UCSD-AML1 (cell line): ENCODE results near the gene TNFSF4.
"Not testable (repeated sequence)": the region's sequence is repeated elsewhere in the genome, so short reads cannot be mapped to it uniquely, and the experiment has no call there.

Source experiments
- DNase-seq: peaks from one replicate; lab custom pipeline; 2025; ENCODE audit not compliant: unreplicated experiment; lab: John Stamatoyannopoulos, UW

Gene TNFSF4

DNA sequence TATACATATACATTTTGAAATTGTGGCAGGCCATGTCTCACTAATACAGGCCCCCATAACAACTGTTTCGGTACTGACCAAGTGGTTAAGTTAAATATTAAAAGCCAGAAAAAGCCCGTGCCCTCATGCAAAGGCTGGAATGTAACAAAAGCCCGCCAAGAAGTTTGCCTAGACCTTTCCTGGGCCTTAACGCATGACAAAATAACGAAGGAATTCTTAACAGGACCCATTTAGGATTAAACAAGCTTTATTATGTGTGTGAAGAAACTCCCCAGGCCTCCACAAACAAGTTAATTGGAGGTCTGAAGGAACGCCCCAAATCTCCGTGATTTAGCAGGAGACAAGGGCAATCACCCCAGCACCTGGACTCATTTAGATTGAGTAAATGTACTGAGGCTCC is 42.4 kb downstream of the TNFSF4 start:
- no peak for DNase-seq

DNA sequence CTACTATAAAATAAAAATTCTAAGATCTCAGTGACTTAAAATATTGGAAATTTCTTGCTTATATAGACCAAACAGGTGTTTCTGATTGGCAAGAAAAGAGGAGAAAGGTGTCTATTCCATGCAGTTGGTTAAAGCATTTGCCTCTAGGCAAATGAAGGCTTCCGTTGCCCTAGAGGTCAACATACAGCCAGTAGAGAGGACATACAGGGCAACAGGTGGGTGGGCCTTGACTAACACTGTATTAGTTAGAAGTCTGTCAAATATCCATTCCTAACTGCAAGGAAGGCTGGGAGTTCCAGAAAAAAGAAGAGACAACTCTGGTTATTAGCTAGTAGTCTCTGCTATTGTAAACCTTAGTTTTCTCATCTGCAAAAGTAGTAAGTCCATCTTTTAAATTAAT is 43.0 kb downstream of the TNFSF4 start:
- DNase-seq = no peak

DNA sequence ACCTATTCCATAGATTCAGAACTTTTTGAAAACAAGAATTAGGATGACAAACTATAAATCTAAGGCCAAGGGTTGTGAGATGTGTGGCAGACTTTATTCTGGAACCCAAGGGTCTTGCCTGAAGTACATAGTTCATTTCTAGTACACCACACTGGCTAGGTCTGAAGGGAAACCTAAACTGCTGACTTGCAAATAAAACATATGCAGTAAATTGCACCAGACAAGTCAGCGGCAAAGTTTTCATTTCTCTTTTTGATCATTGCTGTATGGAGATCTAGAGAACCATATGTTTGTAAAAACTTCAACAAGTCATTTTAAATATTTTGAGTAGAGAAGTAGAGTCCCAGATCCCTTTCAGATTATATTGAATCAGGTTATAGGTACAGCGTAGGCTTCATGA is 43.9 kb downstream of the TNFSF4 start:
- no peak for DNase-seq

DNA sequence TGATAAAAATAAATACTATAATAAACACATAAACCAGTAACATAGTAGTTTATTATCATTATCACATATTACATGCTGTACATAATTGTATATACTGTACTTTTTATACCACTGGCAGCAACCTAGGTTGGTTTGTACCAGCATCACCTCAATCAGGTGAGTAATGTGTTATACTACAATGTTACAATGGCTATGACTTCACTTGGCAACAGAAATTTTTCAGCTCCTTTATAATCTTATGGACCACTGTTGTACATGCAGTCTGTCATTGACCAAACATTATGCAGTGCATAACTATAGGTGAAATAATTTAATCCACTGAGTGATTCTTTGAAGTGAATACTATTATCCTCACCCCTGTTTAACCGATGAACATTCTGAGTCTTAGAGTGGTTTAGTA is 44.5 kb downstream of the TNFSF4 start:
- no peak for DNase-seq

DNA sequence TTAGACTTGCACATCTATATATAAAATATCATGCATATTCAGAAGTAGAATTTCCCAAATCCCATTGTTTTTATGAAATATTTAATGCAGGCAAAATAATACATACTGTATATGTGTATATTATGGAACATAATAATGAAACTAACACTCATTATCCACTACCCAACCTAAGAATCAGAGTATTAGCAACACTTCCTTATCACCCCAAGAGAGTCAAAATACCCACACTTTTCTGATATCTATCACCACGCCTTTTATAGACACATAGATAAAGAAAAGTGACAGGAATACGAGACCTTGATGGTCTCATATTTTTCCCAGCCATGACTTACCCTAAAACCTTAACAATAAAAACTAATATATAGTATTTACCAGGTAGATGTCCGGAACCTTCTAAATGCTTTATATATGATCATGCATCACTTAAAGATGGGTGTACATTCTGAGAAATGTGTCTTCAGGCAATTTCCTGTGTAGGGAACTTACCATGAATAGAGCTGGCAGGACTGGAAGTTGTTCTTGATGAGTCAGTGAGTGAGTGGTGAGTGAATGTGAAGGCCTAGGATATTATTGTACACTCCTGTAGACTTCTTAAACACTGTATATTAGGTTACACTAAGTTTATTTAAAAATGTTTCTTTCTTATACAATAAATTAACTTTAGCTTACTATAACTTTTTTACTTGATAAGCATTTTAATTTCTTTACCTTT is 45.5 kb downstream of the TNFSF4 start:
- no peak for DNase-seq

DNA sequence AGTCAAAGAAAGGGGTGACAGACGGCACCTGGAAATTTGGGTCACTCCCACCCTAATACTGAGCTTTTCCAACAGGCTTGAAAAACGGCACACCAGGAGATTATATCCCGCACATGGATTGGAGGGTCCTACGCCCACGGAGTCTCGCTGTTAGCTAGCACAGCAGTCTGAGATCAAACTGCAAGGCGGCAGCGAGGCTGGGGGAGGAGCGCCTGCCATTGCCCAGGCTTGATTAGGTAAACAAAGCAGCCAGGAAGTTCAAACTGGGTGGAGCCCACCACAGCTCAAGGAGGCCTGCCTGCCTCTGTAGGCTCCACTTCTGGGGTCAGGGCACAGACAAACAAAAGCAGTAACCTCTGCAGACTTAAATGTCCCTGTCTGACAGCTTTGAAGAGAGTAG is 53.2 kb downstream of the TNFSF4 start:
- DNase-seq = not testable (repeated sequence)

DNA sequence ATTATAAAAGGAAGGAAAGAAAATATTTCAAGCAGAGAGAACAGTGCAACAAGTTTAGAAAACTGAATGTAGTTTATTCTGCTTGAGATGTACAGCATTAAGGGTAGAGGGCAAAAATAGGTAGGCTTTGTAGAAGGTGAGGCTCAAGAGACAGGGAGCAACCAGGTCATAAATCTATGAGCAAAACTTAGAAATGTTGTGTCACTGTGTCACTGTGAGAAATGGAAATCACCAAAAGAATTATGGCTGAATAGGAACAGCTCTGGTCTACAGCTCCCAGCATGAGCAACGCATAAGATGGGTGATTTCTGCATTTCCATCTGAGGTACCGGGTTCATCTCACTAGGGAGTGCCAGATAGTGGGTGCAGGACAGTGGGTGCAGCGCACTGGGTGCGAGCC is 53.6 kb downstream of the TNFSF4 start:
- no peak for DNase-seq

DNA sequence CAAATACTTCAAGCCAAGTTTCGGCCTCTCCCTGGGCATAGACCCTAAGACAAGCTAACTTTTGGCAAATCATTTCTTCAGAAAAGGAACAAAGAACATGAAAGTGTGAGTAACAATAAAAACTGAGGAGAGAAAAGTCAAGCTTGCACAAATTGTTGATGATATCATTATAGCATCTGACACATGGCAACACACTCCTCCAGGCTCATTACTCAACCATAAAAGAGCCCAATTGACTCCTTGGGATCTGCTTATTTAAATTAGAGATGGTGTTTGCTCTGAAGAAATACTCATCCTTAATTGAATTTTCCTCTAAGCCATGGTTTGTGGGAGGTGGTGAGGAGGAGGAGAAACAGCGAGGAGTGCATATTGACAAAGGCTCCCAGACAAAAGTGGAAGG is 54.5 kb downstream of the TNFSF4 start:
- DNase-seq = no peak

DNA sequence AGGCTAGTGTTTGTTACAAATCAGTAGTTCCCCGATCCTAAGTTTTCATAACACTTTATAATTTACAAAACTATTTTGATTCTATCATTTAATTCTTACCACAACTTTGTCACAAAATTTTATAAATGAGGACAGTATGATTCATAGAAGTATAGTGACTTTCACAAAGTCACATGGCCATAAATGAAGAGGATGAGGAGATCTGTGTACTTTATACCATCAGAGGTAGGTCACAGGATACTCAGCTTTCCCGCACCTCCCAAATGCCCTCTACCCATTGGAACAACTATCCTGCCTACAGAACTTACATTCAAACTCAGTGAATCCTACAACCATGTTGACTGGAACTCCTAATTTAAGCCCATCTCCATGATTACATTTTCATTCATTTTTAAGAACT is 56.3 kb downstream of the TNFSF4 start:
- DNase-seq = no peak

DNA sequence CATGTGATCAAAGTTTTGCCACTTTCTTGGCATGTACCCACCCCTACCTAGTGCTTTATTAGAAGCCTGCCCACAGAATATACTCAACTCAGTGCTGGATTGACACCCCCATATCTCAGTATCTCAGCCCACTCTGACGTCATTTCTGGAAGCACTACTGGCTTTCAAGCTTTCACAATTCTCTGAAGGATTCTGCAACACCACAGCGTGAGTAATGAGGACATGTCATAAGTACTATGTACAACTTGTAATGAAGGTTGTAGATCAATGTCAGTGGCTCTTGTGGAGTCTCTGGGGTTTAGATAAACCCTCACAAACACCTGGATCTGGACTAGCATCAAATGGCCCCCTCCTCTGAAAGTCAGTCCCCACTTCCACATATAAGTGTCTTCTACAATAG is 57.2 kb downstream of the TNFSF4 start:
- DNase-seq = no peak

DNA sequence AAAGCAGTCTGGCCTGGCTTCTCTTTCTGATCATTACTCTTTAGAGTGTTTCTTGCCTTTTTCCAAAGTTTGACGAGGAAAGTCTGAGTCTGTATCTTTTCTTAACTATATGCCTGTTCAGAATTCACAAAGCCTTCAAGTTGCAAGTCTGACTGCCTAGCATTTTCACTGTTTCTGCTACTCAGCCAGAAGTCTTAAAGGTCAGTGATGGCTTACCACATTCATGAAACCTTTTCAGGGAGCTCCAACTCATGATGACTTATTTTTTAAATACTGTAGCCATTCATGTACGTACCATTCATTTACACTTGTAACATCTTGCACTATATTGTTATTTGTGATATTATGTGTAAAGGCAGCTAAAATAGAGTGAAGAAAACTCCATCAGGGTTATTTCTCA is 58.2 kb downstream of the TNFSF4 start:
- no peak for DNase-seq

DNA sequence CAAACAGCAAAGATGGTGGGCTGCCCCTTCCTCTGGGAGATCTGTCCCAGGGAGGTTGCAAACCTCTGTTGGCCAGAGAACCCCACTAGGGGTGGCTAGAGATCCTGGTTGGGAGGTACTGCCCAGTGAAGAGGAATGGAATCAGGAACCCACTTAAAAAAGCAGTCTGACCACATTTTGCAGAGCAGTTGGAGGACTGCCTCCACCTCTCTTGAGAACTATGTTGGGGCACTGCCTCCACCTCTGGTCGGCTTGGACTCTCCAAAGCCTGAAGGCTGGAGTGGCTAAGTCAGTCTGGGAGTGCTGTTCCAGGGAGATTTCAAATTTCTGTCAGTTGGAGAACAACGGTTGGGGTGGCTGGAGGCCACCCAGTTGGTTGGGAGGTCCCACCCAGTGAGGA is 58.6 kb downstream of the TNFSF4 start:
- DNase-seq = no peak

DNA sequence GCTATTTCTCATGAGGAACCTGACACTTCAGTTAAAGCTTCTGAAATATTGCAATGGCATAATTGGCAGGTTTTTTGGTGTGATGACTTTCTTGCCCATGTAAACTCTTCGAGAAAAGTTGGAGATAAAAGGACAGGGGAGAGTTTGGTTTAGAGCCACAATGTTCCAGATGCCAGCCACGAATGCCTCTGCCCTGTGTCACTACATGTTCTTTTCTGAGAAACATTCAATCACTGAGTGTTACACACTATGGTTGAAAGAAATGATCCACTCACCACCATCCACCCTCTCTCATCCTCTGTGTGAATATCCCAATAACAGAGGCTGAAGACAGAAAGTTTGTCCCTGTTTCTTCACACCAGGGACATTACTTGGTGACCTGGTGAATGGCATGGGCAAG is 66.4 kb downstream of the TNFSF4 start:
- no peak for DNase-seq

DNA sequence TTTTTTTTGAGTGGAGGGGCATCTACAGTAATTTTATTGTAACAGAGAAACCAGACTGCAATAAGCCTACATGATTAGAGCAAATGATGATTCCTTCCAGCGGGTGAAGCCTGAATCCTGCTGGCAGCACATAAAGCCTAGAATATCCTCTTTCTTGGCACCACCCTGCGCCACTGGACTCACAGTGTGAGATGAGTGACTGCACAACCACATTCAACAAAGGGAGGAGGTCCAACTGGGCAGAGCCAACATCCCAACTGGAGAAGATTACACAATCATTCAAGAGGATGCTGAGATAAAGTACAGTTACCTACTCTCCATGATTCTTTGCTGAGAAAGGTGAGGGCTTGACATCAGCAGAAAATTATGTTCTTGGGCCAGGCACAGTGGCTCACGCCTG is 67.4 kb downstream of the TNFSF4 start:
- DNase-seq = no peak

DNA sequence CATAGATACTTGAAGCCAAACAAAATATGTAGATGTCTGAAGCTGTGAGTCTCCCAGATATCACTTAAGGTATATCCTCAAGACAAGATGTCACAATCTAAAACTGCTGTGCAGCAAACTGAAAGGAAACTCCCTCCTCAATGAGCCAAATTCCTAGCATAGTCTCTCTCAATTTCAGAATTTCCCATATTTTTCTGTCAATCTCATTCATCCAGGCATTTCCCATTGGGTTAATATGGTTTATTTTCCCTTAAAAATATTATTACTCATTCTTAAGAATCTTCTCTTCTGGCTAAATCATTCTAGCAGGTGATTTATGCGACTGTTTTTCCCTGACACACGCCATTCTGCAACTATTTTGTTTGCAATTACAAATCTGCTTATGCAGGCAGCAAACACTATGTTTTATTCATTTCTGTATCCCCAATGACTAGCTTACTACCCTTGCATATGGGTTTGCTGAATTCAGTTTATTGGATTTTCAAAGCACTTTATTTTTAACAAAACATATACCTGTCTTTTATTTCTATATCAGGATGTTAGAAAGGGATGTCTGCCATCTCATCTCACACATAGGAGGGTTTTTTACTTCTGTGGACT is 69.9 kb downstream of the TNFSF4 start:
- no peak for DNase-seq

DNA sequence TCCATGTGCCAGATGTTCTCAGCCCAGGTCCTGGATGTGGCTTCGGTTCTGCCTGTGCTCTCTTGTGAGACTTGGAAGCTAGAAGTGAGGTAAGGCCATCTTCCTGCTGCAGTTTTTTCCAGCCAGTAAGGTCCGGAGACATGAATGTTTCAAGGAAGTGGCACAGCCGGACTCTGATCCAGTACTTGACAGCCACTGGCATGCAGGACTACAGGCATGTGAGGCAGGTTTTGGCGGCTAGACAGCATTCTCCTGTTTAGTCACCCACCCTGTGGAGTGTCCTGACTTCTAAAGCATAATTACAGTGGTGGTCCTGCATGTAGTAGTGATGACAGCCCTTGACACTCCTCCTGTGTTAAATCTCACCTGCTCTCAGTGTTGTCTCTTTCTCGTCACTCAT is 72.3 kb downstream of the TNFSF4 start:
- no peak for DNase-seq

DNA sequence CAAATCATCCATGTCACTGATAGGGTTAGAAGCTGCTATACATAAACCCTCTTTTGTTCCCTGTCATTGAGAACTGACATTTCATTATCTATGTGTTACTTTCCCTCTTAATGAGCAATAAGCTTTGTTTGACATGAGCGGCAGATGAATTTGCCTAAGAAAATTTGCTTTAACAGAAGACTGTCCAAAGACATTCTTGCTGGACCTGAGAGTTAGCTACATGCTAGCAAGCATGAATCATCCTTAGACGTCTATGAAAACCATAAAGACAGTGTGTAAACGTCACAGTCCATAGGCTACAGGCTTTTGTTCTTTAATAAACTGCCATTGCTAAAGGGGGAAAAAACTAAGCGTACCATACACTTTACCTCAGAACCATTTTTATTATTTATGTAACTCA is 73.1 kb downstream of the TNFSF4 start:
- no peak for DNase-seq
